Neural progenitor cell (in vitro differentiated cells): Measurements from ENCODE around the gene LMF1. TPM values are rescaled to one million over a fixed set of nuclear protein-coding genes. Genes with fewer than 3 reads are reported as not detected.

Experiments used
- DNase-seq: peaks from one replicate; pipeline ENCODE4 v3.0.0-alpha.2; 2016; ENCODE audit warnings: low spot score
- H2AFZ ChIP-seq: fragments of 200-600 bp; sonication (generic); replicated peaks from 2 replicates; pipeline ENCODE4 v1.6.1; 2016; ENCODE audit warnings: antibody characterized with exemption
- H3F3A ChIP-seq: fragments of 200-600 bp; sonication (generic); 2 replicates; pipeline ENCODE4 v1.6.1; 2016; ENCODE audit warnings: antibody characterized with exemption, low read depth
- H3K27ac ChIP-seq: fragments of 200-600 bp; sonication (generic); 2 replicates; pipeline ENCODE4 v1.5.1; 2016; ENCODE audit warnings: mild to moderate bottlenecking
- H3K27me3 ChIP-seq: fragments of 200-600 bp; sonication (generic); 2 replicates; pipeline ENCODE4 v1.6.1; 2016; ENCODE audit warnings: mild to moderate bottlenecking, moderate library complexity
- H3K36me3 ChIP-seq: fragments of 200-600 bp; sonication (generic); 2 replicates; pipeline ENCODE4 v1.5.1; 2016
- H3K4me1 ChIP-seq: fragments of 200-600 bp; sonication (generic); 2 replicates; pipeline ENCODE4 v1.6.1; 2016; ENCODE audit warnings: mixed run types
- H3K4me2 ChIP-seq: fragments of 200-600 bp; sonication (generic); 2 replicates; pipeline ENCODE4 v1.6.1; 2016
- H3K4me3 ChIP-seq: fragments of 200-600 bp; sonication (generic); 2 replicates; pipeline ENCODE4 v1.5.1; 2016
- H3K79me2 ChIP-seq: fragments of 200-600 bp; sonication (generic); 2 replicates; pipeline ENCODE4 v1.6.1; 2016; ENCODE audit warnings: low read depth
- H3K9ac ChIP-seq: fragments of 200-600 bp; sonication (generic); 2 replicates; pipeline ENCODE4 v1.6.1; 2016
- H3K9me3 ChIP-seq: fragments of 200-600 bp; sonication (generic); 2 replicates; pipeline ENCODE4 v1.5.1; 2016; ENCODE audit warnings: low read depth
- H4K20me1 ChIP-seq: fragments of 200-600 bp; sonication (generic); 2 replicates; pipeline ENCODE4 v1.6.1; 2016; ENCODE audit warnings: low read depth
- H3K27ac Mint-ChIP-seq: 3 replicates; pipeline ENCODE4 v1.8.0; 2021; ENCODE audit warnings: mixed read lengths
- H3K27me3 Mint-ChIP-seq: 2 replicates; pipeline ENCODE4 v1.8.0; 2022; ENCODE audit warnings: low read depth, mild to moderate bottlenecking, inconsistent platforms, moderate library complexity, mixed read lengths; ENCODE audit not compliant: insufficient read depth
- H3K36me3 Mint-ChIP-seq: 3 replicates; pipeline ENCODE4 v1.8.0; 2021; ENCODE audit warnings: mixed read lengths
- H3K4me1 Mint-ChIP-seq: 3 replicates; pipeline ENCODE4 v1.8.0; 2021; ENCODE audit warnings: mixed read lengths
- H3K4me3 Mint-ChIP-seq: 3 replicates; pipeline ENCODE4 v1.8.0; 2021; ENCODE audit warnings: mild to moderate bottlenecking, moderate library complexity, mixed read lengths
- H3K9me3 Mint-ChIP-seq: 3 replicates; pipeline ENCODE4 v1.8.0; 2020; ENCODE audit warnings: mixed read lengths
- EZH2 ChIP-seq: fragments of 200-600 bp; sonication (generic); IDR thresholded peaks from 2 replicates; pipeline ENCODE4 v1.6.1; 2017; ENCODE audit warnings: antibody characterized with exemption, mild to moderate bottlenecking, moderate library complexity
- EZH2phosphoT487 ChIP-seq: fragments of 200-600 bp; sonication (generic); IDR thresholded peaks from 2 replicates; pipeline ENCODE4 v1.6.1; 2017; ENCODE audit warnings: antibody characterized with exemption
- total RNA-seq: library from RNA; depleted of rRNA; stranded (reverse); fragments of >200 nt; gene quantifications from 2 replicates; pipeline ENCODE4 v1.2.3, GENCODE V29; 2015; ENCODE audit warnings: low replicate concordance
- TF ChIP-seq, protein P1 (sequence below): fragments of 200-600 bp; sonication (generic); IDR thresholded peaks from 2 replicates; pipeline ENCODE4 v1.5.1; 2017; ENCODE audit warnings: antibody characterized with exemption, mild to moderate bottlenecking

LMF1 gene
- total RNA-seq, 1 donor from 2014 or later = 3.4 TPM

DNA sequence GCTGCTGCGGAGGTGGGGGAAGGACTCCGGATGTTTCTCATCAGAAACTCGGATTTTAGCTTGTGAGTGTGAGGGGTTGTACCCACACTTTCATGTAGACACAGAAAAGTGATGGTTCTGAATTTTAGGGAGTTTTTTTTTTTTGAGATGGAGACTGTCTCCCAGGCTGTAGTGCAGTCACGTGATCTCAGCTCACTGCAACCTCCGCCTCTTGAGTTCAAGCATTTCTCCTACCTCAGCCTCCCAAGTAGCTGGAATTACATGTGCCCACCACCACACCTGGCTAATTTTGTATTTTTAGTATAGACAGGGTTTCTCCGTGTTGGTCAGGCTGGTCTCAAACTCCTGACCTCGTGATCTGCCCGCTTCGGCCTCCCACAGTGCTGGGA, 147.9 kb downstream of the LMF1 start:
- no peak overlapping the region for H3K27ac Mint-ChIP-seq
- Histone ChIP-seq H4K20me1 (no peaks in the 10 kb centered on the region), H2AFZ (no peak overlapping the region), H3K9ac (no peak overlapping the region), H3K4me2 (no peak overlapping the region), H3K27me3 (peaks cover 15% of the 10 kb centered on the region), H3K27ac (no peak overlapping the region), H3K4me3 (no peak overlapping the region), H3K36me3 (no peaks in the 10 kb centered on the region), H3K9me3 (no peaks in the 10 kb centered on the region), H3K4me1 (peaks cover 4% of the 10 kb centered on the region), H3F3A (peaks cover 10% of the 10 kb centered on the region), H3K79me2 (no peaks in the 10 kb centered on the region)
- no peak for TF ChIP-seq EZH2
- TF ChIP-seq EZH2phosphoT487 = no peak
- TF ChIP-seq, protein P1, sequence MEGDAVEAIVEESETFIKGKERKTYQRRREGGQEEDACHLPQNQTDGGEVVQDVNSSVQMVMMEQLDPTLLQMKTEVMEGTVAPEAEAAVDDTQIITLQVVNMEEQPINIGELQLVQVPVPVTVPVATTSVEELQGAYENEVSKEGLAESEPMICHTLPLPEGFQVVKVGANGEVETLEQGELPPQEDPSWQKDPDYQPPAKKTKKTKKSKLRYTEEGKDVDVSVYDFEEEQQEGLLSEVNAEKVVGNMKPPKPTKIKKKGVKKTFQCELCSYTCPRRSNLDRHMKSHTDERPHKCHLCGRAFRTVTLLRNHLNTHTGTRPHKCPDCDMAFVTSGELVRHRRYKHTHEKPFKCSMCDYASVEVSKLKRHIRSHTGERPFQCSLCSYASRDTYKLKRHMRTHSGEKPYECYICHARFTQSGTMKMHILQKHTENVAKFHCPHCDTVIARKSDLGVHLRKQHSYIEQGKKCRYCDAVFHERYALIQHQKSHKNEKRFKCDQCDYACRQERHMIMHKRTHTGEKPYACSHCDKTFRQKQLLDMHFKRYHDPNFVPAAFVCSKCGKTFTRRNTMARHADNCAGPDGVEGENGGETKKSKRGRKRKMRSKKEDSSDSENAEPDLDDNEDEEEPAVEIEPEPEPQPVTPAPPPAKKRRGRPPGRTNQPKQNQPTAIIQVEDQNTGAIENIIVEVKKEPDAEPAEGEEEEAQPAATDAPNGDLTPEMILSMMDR = no peak
- DNase-seq = no peak
- no peak overlapping the region for H3K4me3 Mint-ChIP-seq
- H3K27me3 Mint-ChIP-seq = peaks cover 3% of the 10 kb centered on the region
- no peaks in the 10 kb centered on the region for H3K36me3 Mint-ChIP-seq
- H3K4me1 Mint-ChIP-seq = peaks cover 18% of the 10 kb centered on the region
- H3K9me3 Mint-ChIP-seq = peaks cover 10% of the 10 kb centered on the region

DNA sequence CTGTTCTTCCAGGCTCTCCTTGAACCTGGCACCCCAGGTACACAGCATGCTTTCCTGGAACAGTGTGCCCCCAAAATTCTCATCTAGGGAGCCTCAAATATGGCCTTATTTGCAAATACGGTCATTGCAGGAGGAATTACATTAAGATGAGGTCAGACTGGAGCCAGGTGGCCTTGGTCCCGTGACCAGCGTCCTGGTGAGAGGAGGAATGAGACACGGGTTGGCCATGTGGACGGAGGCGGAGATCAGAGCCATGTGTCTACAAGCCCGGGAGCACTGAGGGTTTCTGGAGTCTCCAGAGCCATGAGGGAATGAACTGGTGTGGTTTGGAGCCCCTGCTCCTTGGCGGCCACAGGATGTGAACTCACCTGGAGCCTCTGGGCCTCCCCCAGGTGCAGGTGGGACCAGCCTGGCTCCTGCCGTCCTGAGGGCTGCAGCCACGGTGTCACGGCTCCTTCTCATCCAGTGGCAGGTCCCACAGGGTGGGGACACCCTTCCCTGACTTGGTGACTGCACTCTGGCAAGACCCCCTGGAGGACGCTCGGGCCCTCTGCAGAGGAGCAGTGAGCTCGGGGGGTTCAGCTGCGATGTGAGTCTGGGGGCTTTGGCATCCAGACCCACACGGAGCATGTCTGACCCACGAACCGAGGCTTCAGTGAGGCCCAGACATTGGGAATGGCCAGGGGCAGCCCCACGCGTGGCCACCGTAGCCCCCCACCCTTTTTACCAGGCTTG, 148.4 kb downstream of the LMF1 start:
- Mint-ChIP-seq H3K4me3 (no peak overlapping the region), H3K36me3 (no peaks in the 10 kb centered on the region)
- H3K4me2 ChIP-seq = no peak overlapping the region

DNA sequence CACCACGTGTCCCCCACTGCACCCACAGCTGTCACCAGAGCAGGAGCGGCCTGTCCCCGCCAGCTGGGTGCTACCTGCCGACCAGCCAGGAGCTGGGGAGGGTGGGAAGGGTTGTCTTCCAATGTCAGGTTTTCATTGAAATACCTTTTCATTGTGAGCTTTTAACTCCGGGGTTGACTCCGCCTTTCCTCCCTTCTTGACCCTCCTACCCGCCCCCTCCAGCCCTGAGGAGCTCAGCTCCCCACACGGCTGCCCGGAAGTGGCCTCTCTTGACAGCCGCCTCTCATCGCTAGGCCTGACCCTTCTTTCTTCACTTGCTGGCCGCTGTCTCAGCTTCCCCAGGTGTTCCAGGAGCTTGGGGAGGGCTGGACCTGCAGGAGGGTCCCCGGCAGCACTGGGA, 149.0 kb downstream of the LMF1 start:
- Mint-ChIP-seq H3K36me3 (no peaks in the 10 kb centered on the region), H3K27me3 (peaks cover 3% of the 10 kb centered on the region), H3K9me3 (peaks cover 10% of the 10 kb centered on the region), H3K27ac (peak overlapping the region; percentile 64), H3K4me3 (no peak overlapping the region), H3K4me1 (peaks cover 18% of the 10 kb centered on the region)
- Histone ChIP-seq H3K27me3 (peaks cover 15% of the 10 kb centered on the region), H3K4me3 (no peak overlapping the region), H3K79me2 (no peaks in the 10 kb centered on the region), H3K27ac (no peak overlapping the region), H3K4me2 (no peak overlapping the region), H3K9ac (no peak overlapping the region), H3K4me1 (peaks cover 4% of the 10 kb centered on the region), H3K36me3 (no peaks in the 10 kb centered on the region), H4K20me1 (no peaks in the 10 kb centered on the region), H2AFZ (no peak overlapping the region), H3K9me3 (no peaks in the 10 kb centered on the region), H3F3A (peaks cover 10% of the 10 kb centered on the region)
- no peak for TF ChIP-seq EZH2phosphoT487
- no peak for TF ChIP-seq EZH2
- TF ChIP-seq, protein P1 = no peak
- DNase-seq = no peak

More for the DNA sequence above, 148.4 kb downstream of the LMF1 start:
- no peaks in the 10 kb centered on the region for H3K79me2 ChIP-seq
- no peaks in the 10 kb centered on the region for H3K36me3 ChIP-seq
- peaks cover 10% of the 10 kb centered on the region for H3K9me3 Mint-ChIP-seq
- H3K9me3 ChIP-seq = no peaks in the 10 kb centered on the region
- peaks cover 18% of the 10 kb centered on the region for H3K4me1 Mint-ChIP-seq
- peaks cover 15% of the 10 kb centered on the region for H3K27me3 ChIP-seq
- TF ChIP-seq EZH2 (no peak), EZH2phosphoT487 (no peak)
- TF ChIP-seq, protein P1 = no peak
- DNase-seq = no peak
- H3K4me1 ChIP-seq = peaks cover 4% of the 10 kb centered on the region
- peaks cover 3% of the 10 kb centered on the region for H3K27me3 Mint-ChIP-seq
- peak overlapping the region; percentile 64 for H3K27ac Mint-ChIP-seq
- peaks cover 10% of the 10 kb centered on the region for H3F3A ChIP-seq
- no peak overlapping the region for H3K27ac ChIP-seq
- H4K20me1 ChIP-seq = no peaks in the 10 kb centered on the region
- H2AFZ ChIP-seq = no peak overlapping the region
- no peak overlapping the region for H3K4me3 ChIP-seq
- H3K9ac ChIP-seq = no peak overlapping the region
